Osteoblast (primary cell): ENCODE measurements around the gene RCOR2. TPM values are rescaled to one million over a fixed set of nuclear protein-coding genes. Genes with fewer than 3 reads are reported as not detected.
A peak's percentile ranks its signal among the peaks of the same experiment; 100 is the strongest.

Source experiments
- DNase-seq: peaks from one replicate; pipeline ENCODE4 v3.0.0; 2011; ENCODE audit warnings: low spot score, mixed read lengths; ENCODE audit not compliant: insufficient read length; ENCODE audit errors: missing footprints
- H2AFZ ChIP-seq: 2 replicates; pipeline ENCODE4 v1.6.0; 2011; ENCODE audit warnings: mild to moderate bottlenecking, low read length
- H3K27ac ChIP-seq: 2 replicates; pipeline ENCODE4 v1.5.1; 2011; ENCODE audit warnings: mild to moderate bottlenecking, low read depth, low read length, moderate library complexity
- H3K27me3 ChIP-seq: 2 replicates; pipeline ENCODE4 v1.6.0; 2012; ENCODE audit warnings: mild to moderate bottlenecking, control low read depth, inconsistent platforms, low read length, moderate library complexity; ENCODE audit not compliant: insufficient read depth
- H3K36me3 ChIP-seq: 2 replicates; pipeline ENCODE4 v1.5.1; 2011; ENCODE audit warnings: mild to moderate bottlenecking, low read length, control low read depth, moderate library complexity; ENCODE audit not compliant: insufficient read depth
- H3K4me1 ChIP-seq: 2 replicates; pipeline ENCODE4 v1.5.1; 2011; ENCODE audit warnings: mild to moderate bottlenecking, low read length, control low read depth, moderate library complexity; ENCODE audit not compliant: insufficient read depth
- H3K4me2 ChIP-seq: 2 replicates; pipeline ENCODE4 v1.6.0; 2011; ENCODE audit warnings: mild to moderate bottlenecking, low read length; ENCODE audit not compliant: insufficient read depth
- H3K4me3 ChIP-seq: fragments of 200-600 bp; sonication (generic); 3 replicates; pipeline ENCODE4 v1.5.1; 2012; ENCODE audit warnings: mild to moderate bottlenecking, low read length, inconsistent platforms; ENCODE audit not compliant: insufficient read depth
- H3K79me2 ChIP-seq: 2 replicates; pipeline ENCODE4 v1.6.0; 2012; ENCODE audit warnings: mild to moderate bottlenecking, low read length, control low read depth, inconsistent platforms; ENCODE audit not compliant: insufficient read depth
- H3K9me3 ChIP-seq: 2 replicates; pipeline ENCODE4 v1.5.1; 2011; ENCODE audit warnings: low read depth, low read length, control low read depth
- H4K20me1 ChIP-seq: 2 replicates; pipeline ENCODE4 v1.6.0; 2012; ENCODE audit warnings: mild to moderate bottlenecking, low read length, control low read depth; ENCODE audit not compliant: insufficient read depth
- CTCF ChIP-seq: IDR thresholded peaks from 2 replicates; pipeline ENCODE4 v1.5.1; 2011; ENCODE audit warnings: mild to moderate bottlenecking, low read depth, low read length, moderate library complexity; ENCODE audit errors: extremely low read depth
- total RNA-seq: library from RNA; depleted of rRNA; stranded (reverse); fragments of >200 nt; gene quantifications from 2 replicates; pipeline ENCODE4 v1.2.3, GENCODE V29; 2012

Gene RCOR2
- total RNA-seq, 1 donor, result under 0.01 TPM

- no peak for TF ChIP-seq CTCF
- H3K36me3 ChIP-seq, result peaks cover 16% of the 10 kb centered on the region
- no peak overlapping the region for H3K4me2 ChIP-seq
- no peaks in the 10 kb centered on the region for H3K4me1 ChIP-seq
- H2AFZ ChIP-seq, result no peak overlapping the region
- no peaks in the 10 kb centered on the region for H3K27me3 ChIP-seq
- peaks cover 4% of the 10 kb centered on the region for H4K20me1 ChIP-seq
- H3K27ac ChIP-seq, result no peak overlapping the region
- no peak overlapping the region for H3K4me3 ChIP-seq
- DNase-seq, result peak; percentile 88
- no peaks in the 10 kb centered on the region for H3K9me3 ChIP-seq
- no peaks in the 10 kb centered on the region for H3K79me2 ChIP-seq
These were observed 9.0 kb downstream of the RCOR2 start for GRCh38 chr11:63907808-63908530.

GRCh38 chr11:63907063-63907462 lies 9.9 kb downstream of the RCOR2 start:
- H3K4me2 ChIP-seq, result no peak overlapping the region
- no peak overlapping the region for H2AFZ ChIP-seq
- H3K27me3 ChIP-seq, result no peaks in the 10 kb centered on the region
- TF ChIP-seq CTCF, result no peak
- H3K79me2 ChIP-seq, result no peaks in the 10 kb centered on the region
- H3K36me3 ChIP-seq, result peaks cover 23% of the 10 kb centered on the region
- H3K9me3 ChIP-seq, result no peaks in the 10 kb centered on the region
- H3K4me1 ChIP-seq, result no peaks in the 10 kb centered on the region
- H3K27ac ChIP-seq, result no peak overlapping the region
- no peak overlapping the region for H3K4me3 ChIP-seq
- peaks cover 5% of the 10 kb centered on the region for H4K20me1 ChIP-seq
- DNase-seq, result no peak

- peak; percentile 93 for DNase-seq
- H3K36me3 ChIP-seq, result peaks cover 28% of the 10 kb centered on the region
- H3K4me1 ChIP-seq, result no peaks in the 10 kb centered on the region
- H2AFZ ChIP-seq, result no peak overlapping the region
- peak; percentile 11 for TF ChIP-seq CTCF
- H3K4me3 ChIP-seq, result no peak overlapping the region
- H3K9me3 ChIP-seq, result no peaks in the 10 kb centered on the region
- H4K20me1 ChIP-seq, result peaks cover 5% of the 10 kb centered on the region
- no peak overlapping the region for H3K27ac ChIP-seq
- peaks cover 3% of the 10 kb centered on the region for H3K79me2 ChIP-seq
- H3K4me2 ChIP-seq, result no peak overlapping the region
- H3K27me3 ChIP-seq, result no peaks in the 10 kb centered on the region
These were observed 10.4 kb downstream of the RCOR2 start for GRCh38 chr11:63906585-63906984.

GRCh38 chr11:63906087-63906486 lies 10.9 kb downstream of the RCOR2 start:
- peaks cover 30% of the 10 kb centered on the region for H3K36me3 ChIP-seq
- DNase-seq, result peak; percentile 88
- H3K27me3 ChIP-seq, result no peaks in the 10 kb centered on the region
- H3K9me3 ChIP-seq, result no peaks in the 10 kb centered on the region
- peaks cover 5% of the 10 kb centered on the region for H4K20me1 ChIP-seq
- no peak for TF ChIP-seq CTCF
- no peak overlapping the region for H3K27ac ChIP-seq
- H3K4me1 ChIP-seq, result no peaks in the 10 kb centered on the region
- no peak overlapping the region for H3K4me3 ChIP-seq
- H3K4me2 ChIP-seq, result no peak overlapping the region
- peaks cover 3% of the 10 kb centered on the region for H3K79me2 ChIP-seq
- H2AFZ ChIP-seq, result no peak overlapping the region
